ENCODE measurements around the gene GSTT2.
A peak's percentile ranks its signal among the peaks of the same experiment; 100 is the strongest.
"Not testable (repeated sequence)": the region's sequence is repeated elsewhere in the genome, so short reads cannot be mapped to it uniquely, and the experiment has no call there.

Gene GSTT2

GRCh38 chr22:23974836-23975352 is 5.0 kb upstream of the GSTT2 start:
- DNase-seq, result not testable (repeated sequence)

GRCh38 chr22:23977304-23977703 is 2.6 kb upstream of the GSTT2 start:
- DNase-seq, result not testable (repeated sequence)

GRCh38 chr22:23980567-23980966 is 633 bp downstream of the GSTT2 start:
- not testable (repeated sequence) for DNase-seq

GRCh38 chr22:23984430-23984829 is 4.5 kb downstream of the GSTT2 start:
- peak; percentile 66 for DNase-seq

GRCh38 chr22:23986089-23986488 is 6.2 kb downstream of the GSTT2 start:
- not testable (repeated sequence) for DNase-seq

GRCh38 chr22:23986538-23987178 is 6.7 kb downstream of the GSTT2 start:
- not testable (repeated sequence) for DNase-seq

GRCh38 chr22:23989583-23990244 is 9.8 kb downstream of the GSTT2 start:
- not testable (repeated sequence) for DNase-seq

- DNase-seq, result not testable (repeated sequence)
Measured at GRCh38 chr22:23993080-23993479, 13.1 kb downstream of the GSTT2 start.

GRCh38 chr22:23993581-23994177 is 13.7 kb downstream of the GSTT2 start:
- not testable (repeated sequence) for DNase-seq

GRCh38 chr22:23997092-23997491 is 17.2 kb downstream of the GSTT2 start:
- DNase-seq, result no peak

GRCh38 chr22:23999779-24000178 is 19.8 kb downstream of the GSTT2 start:
- not testable (repeated sequence) for DNase-seq

GRCh38 chr22:24001314-24001713 is 21.4 kb downstream of the GSTT2 start:
- no peak for DNase-seq

- DNase-seq, result no peak
Measured at GRCh38 chr22:24002272-24002671, 22.3 kb downstream of the GSTT2 start.

- DNase-seq, result no peak
Measured at GRCh38 chr22:24002851-24003250, 22.9 kb downstream of the GSTT2 start.

- no peak for DNase-seq
Measured at GRCh38 chr22:24003887-24004286, 24.0 kb downstream of the GSTT2 start.

- DNase-seq, result no peak
Measured at GRCh38 chr22:24005201-24005600, 25.3 kb downstream of the GSTT2 start, which contains the start of gene GSTT4. Gene GSTT4, minus strand, starts transcription at chr22:24005453. Its CDS starts 97 bp downstream, at chr22:24005356.

GRCh38 chr22:24006207-24006913 is 26.4 kb downstream of the GSTT2 start:
- no peak for DNase-seq

GRCh38 chr22:24006914-24007214 is 26.9 kb downstream of the GSTT2 start:
- no peak for DNase-seq

GRCh38 chr22:24007253-24008021 is 27.5 kb downstream of the GSTT2 start:
- DNase-seq, result no peak

- DNase-seq, result no peak
Measured at GRCh38 chr22:24008022-24008283, 28.0 kb downstream of the GSTT2 start.

- DNase-seq, result no peak
Measured at GRCh38 chr22:24008381-24009226, 28.7 kb downstream of the GSTT2 start.

All from activated CD8-positive, alpha-beta memory T cell treated with anti-CD3 and anti-CD28 coated beads for 24 hours (primary cell).